Panc1 (cell line): Measurements from ENCODE around the gene COL6A1.

Source experiments
- SIN3A ChIP-seq: IDR thresholded peaks from 2 replicates; pipeline ENCODE4 v1.6.1; 2012; ENCODE audit warnings: low read depth, mild to moderate bottlenecking, low read length, moderate library complexity, borderline replicate concordance; ENCODE audit not compliant: insufficient read depth
- TF ChIP-seq, protein P1 (sequence below): fragments of 450-650 bp; IDR thresholded peaks from 2 replicates; pipeline ENCODE4 v1.5.1; 2017; ENCODE audit warnings: mild to moderate bottlenecking
- TF ChIP-seq, protein P2 (sequence below), 2 experiments: IDR thresholded peaks; 2 replicates each; pipeline ENCODE4 v1.6.1; 2011 to 2012; ENCODE audit warnings: low read depth in 2 of 2, control low read depth in 1 of 2, low read length in 1 of 2, mild to moderate bottlenecking in 1 of 2, moderate library complexity in 1 of 2; ENCODE audit not compliant: insufficient read depth in 1 of 2

DNA sequence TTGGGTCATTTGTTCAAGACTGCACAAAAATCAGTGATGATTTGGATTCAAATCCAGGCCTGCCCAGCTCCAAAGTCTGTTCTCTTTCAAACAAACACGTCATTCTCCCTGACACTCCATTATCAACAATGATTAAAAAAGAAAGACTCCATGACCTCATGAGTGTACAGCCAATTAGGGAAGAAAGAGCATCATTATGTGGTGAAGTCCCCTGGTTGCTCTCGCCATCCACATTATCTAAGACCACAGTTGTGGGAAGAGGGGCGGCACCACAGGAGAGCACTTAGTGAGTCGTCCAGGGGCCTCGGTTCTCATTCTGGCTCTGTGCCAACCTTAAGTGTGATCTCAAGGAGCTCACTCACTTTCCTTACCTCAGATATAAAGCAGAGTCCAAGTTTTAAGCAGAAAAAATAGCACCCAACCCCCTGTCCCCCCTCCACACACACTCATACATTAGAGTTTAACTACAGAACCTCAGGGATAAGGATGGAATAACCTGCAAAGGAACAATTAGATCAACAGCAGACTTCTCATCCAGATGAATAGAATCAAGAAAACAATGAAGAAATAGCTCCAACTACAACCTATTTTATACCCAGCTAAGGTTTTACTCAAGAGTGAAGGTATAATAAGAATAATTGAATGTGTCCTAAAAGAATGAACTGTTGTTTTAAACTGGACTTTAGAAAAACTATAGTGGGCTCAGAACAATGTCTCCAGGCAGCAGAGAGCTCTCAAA lies 47.8 kb downstream of the COL6A1 start:
- TF ChIP-seq, protein P1, sequence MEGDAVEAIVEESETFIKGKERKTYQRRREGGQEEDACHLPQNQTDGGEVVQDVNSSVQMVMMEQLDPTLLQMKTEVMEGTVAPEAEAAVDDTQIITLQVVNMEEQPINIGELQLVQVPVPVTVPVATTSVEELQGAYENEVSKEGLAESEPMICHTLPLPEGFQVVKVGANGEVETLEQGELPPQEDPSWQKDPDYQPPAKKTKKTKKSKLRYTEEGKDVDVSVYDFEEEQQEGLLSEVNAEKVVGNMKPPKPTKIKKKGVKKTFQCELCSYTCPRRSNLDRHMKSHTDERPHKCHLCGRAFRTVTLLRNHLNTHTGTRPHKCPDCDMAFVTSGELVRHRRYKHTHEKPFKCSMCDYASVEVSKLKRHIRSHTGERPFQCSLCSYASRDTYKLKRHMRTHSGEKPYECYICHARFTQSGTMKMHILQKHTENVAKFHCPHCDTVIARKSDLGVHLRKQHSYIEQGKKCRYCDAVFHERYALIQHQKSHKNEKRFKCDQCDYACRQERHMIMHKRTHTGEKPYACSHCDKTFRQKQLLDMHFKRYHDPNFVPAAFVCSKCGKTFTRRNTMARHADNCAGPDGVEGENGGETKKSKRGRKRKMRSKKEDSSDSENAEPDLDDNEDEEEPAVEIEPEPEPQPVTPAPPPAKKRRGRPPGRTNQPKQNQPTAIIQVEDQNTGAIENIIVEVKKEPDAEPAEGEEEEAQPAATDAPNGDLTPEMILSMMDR: no peak
- TF ChIP-seq, protein P2, sequence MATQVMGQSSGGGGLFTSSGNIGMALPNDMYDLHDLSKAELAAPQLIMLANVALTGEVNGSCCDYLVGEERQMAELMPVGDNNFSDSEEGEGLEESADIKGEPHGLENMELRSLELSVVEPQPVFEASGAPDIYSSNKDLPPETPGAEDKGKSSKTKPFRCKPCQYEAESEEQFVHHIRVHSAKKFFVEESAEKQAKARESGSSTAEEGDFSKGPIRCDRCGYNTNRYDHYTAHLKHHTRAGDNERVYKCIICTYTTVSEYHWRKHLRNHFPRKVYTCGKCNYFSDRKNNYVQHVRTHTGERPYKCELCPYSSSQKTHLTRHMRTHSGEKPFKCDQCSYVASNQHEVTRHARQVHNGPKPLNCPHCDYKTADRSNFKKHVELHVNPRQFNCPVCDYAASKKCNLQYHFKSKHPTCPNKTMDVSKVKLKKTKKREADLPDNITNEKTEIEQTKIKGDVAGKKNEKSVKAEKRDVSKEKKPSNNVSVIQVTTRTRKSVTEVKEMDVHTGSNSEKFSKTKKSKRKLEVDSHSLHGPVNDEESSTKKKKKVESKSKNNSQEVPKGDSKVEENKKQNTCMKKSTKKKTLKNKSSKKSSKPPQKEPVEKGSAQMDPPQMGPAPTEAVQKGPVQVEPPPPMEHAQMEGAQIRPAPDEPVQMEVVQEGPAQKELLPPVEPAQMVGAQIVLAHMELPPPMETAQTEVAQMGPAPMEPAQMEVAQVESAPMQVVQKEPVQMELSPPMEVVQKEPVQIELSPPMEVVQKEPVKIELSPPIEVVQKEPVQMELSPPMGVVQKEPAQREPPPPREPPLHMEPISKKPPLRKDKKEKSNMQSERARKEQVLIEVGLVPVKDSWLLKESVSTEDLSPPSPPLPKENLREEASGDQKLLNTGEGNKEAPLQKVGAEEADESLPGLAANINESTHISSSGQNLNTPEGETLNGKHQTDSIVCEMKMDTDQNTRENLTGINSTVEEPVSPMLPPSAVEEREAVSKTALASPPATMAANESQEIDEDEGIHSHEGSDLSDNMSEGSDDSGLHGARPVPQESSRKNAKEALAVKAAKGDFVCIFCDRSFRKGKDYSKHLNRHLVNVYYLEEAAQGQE (IDR thresholded peaks at IDR 0.05; ENCODE audit: insufficient read depth in 1 of 2, low read depth in 2 of 2, low read length in 1 of 2): no peak
- no peak for TF ChIP-seq SIN3A
